Neural progenitor cell (in vitro differentiated cells): ENCODE results near the gene XIAP.

Experiments used
- EZH2 ChIP-seq: fragments of 200-600 bp; sonication (generic); IDR thresholded peaks from 2 replicates; pipeline ENCODE4 v1.6.1; 2017; ENCODE audit warnings: antibody characterized with exemption, mild to moderate bottlenecking, moderate library complexity
- EZH2phosphoT487 ChIP-seq: fragments of 200-600 bp; sonication (generic); IDR thresholded peaks from 2 replicates; pipeline ENCODE4 v1.6.1; 2017; ENCODE audit warnings: antibody characterized with exemption
- TF ChIP-seq, protein P1 (sequence below): fragments of 200-600 bp; sonication (generic); IDR thresholded peaks from 2 replicates; pipeline ENCODE4 v1.5.1; 2017; ENCODE audit warnings: antibody characterized with exemption, mild to moderate bottlenecking

DNA sequence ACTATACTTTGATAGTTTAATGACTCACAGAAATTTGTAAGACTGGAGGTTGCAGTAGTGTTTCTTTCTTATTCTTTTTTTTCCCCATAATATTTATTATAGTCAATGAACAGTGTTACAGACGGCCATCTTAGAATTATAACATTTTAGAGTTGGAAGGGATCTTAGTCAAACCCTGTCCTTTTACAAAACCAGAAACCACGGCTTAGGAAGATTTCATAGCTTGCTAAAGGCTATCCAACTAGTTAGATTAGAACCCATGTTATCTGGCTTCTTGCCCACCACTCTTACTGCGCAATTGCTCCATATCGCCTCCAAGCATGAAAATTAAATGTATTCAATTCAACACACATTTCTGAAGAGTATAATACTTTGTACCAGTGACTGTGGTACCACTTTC lies 1.1 kb downstream of the XIAP start:
- TF ChIP-seq, protein P1, sequence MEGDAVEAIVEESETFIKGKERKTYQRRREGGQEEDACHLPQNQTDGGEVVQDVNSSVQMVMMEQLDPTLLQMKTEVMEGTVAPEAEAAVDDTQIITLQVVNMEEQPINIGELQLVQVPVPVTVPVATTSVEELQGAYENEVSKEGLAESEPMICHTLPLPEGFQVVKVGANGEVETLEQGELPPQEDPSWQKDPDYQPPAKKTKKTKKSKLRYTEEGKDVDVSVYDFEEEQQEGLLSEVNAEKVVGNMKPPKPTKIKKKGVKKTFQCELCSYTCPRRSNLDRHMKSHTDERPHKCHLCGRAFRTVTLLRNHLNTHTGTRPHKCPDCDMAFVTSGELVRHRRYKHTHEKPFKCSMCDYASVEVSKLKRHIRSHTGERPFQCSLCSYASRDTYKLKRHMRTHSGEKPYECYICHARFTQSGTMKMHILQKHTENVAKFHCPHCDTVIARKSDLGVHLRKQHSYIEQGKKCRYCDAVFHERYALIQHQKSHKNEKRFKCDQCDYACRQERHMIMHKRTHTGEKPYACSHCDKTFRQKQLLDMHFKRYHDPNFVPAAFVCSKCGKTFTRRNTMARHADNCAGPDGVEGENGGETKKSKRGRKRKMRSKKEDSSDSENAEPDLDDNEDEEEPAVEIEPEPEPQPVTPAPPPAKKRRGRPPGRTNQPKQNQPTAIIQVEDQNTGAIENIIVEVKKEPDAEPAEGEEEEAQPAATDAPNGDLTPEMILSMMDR: no peak
- TF ChIP-seq EZH2 (no peak), EZH2phosphoT487 (no peak)
